GM18502 (cell line): Measurements from ENCODE around the gene BPIFA3.

Experiments used
- ATAC-seq: cut with Tn5 transposase; IDR thresholded peaks from one replicate; pipeline ENCODE4 v1.9.1; 2021; ENCODE audit warnings: mild to moderate bottlenecking; ENCODE audit not compliant: unreplicated experiment, poor library complexity

BPIFA3 gene

DNA sequence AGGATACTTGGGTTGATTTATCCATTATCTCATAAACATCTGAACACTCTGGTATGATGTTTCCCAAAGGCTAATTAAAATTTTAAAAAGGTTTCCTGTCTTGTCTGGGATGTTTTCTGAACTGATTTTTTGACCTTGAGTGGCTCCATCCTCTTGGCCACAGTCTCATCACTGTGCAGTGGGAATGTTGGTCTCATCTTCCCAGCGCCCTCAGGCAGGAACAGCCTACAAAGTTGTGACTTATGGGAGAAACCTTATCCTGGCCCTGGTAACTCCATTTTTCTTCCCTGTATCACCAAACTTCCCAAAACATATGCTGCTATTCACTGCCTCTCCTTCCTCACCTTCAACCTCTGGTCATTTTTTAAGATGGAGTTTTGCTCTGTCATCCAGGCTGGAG, 6.8 kb upstream of the BPIFA3 start:
- ATAC-seq: no peak

DNA sequence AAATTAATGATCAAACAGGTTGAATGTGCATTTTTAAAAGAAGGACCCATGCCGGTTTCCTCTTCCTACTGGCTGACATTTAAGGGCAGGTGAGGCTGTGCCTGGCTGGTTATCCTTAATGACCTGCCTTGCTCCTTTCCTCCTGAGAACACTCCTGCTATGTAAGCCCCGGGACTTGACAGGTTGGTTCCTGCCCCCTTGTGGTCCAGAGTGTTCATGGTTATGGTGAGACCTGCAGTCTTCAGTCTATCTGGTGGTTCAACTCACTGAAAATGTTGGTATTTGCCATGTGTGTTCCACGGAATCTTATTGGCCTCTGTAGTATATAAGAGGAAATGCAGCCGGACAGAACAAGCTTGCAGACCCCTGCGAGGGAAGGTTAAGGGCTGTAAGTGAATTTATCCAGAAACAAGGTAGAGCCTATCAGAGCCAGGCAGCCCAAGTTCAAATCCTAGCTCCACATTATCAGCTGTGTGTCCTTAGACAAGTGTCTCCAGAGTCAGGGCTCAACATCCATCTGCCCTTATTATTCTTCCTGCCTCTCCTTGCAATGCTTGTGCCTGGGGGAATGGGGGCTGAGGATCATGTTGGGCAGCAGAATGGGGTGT, 5.2 kb upstream of the BPIFA3 start:
- ATAC-seq: no peak

DNA sequence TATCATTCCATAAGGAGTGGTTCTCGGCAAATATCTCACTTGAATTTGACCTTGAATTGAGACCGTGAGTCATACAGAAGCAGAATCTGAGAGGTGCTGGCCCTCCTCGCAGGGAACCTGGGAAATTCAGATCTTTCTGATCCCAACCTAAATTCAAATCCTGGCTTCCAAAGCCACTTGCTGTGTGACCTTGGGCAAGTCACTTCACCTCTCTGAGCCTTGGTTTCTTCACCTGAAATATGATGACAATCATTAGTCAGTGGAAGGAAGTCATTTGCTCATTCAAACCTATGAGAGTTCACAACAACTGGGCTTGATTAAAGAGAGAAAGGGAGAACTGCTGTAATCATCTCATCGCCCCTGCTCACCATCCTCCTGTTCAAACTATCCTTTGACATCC, 7.2 kb downstream of the BPIFA3 start:
- no peak for ATAC-seq

DNA sequence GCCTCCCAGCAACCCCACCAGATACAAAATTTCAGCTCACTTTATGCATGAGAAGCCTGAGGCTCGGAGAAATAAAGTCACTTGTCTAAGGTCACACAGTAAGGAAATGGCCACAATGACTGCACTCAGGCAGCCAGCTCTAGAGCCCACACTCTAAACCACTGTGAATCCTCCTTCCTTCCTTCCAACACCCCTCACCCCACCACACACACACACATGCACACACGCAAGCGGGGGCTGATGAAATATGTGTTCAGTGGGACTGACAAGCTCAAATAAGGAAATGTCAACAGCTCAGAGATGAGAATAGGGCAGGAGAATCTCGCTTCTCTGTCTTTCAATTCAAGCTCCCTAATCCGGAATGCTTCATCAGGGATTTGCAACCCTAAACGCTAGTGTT, 12.7 kb downstream of the BPIFA3 start:
- ATAC-seq: no peak

DNA sequence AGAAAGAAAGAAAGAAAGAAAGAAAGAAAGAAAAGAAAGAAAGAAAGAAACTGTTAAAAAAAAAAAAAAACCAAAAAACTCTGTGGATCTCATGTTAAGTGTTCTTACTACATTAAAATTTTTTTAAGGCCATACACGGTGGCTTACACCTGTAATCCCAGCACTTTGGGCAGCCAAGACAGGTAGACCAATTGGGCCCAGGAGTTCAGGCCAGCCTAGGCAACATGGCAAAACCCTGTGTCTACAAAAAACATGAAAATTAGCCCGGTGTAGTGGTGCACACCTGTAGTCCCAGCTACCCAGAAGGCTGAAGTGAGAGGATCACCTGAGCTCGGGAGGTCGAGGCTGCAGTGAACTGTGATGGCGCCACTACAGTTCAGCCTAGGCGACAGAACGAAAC, 14.1 kb downstream of the BPIFA3 start:
- no peak for ATAC-seq

DNA sequence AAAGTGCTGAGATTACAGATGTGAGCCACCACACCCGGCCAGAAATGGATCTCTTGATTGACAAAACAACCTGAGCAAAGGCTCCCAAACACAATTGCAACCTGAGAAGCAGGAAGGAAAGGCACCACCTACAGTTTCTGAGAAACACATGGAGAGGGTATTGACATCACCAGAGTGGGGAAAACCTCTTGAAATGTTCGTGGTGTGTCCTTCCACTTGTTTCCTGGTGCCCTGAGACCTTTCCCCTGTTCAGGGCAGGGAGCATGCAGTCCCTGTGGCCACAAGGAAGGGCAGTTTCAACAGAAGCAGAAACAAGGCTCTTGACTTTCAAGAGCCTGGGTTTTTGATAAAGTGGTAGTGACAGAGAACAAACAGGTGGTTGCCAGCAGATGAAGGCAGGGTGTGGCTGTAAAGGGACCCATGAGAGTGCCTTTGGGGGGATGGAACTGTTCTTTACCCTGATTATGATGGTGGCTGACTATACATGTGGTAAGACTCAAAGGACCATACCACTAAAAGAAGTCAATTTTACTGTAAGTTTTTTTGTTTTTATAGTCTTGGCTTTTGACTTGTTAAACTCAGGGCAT, 15.4 kb downstream of the BPIFA3 start:
- ATAC-seq: no peak

DNA sequence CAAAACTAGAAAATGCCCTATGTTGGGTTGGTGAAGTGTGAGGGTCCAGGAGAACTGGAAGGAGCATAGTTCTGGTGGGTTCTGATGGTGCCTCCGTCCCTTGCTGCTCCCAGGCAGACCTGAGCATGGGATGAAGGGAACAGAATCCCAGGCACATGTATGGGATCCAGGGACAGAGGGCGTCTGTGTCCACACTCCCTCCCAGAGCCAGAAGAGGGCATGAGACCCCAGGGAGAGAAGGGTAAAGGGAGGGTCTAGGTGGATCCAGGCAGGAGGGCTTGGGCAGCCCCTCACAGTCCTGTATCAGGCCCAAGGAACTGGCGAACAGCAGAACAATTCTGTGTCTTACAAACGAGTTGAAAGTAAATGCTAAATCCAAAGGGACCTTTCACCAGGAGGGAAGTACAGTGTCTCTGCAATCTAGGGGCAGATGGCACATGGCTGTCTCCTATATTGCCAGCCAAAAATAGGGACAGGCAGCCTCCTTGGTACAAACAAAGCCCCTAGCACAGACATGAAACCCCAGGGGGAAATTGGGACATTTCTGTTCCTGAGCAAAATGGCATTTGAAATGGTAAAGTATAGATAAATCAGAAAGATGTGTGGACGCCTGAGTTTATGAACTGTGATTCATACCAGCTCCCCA, 16.1 kb downstream of the BPIFA3 start:
- no peak for ATAC-seq

DNA sequence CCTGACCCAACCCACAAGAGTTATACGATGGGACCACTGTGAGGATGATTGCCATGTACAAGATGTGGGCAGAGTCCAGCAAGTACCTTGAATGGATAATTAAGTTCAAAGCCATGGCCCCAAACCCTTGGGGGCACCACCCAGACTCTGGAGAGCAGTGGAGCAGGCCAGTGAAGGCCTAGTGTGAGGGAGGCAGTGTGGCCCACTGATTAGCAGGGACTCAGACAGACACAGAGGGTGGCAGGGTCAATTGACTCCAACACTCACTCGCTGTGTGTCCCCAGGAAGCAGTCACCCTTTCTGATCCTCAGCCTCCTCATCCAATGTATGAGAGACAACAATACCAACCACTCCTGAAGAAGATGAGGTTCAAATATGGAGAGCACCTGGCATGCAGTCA, 16.9 kb downstream of the BPIFA3 start:
- no peak for ATAC-seq

DNA sequence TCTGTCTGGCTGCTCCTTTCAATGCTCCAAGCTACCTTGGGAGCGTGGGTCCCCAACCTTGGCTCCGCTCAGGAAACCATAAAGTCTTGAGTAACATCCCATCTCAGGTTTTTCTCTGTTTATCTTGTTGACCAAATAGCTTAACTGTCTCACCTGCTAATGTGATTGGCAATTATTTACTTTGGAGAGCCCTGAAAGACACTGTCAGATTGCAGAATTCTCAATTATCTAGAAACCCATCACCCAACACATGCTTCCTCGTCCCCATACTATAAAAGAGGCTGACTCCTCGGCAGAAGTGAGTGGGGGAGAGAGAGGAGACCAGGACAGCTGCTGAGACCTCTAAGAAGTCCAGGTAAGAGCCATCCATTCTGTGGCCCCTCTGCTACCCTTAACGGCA, 18.5 kb downstream of the BPIFA3 start, which contains the start of gene BPIFA1:
BPIFA1 (plus strand) TSS at position 301 of the 400 bp plus-strand sequence. CDS start 1,716 bp downstream, outside the sequence.
- no peak for ATAC-seq

DNA sequence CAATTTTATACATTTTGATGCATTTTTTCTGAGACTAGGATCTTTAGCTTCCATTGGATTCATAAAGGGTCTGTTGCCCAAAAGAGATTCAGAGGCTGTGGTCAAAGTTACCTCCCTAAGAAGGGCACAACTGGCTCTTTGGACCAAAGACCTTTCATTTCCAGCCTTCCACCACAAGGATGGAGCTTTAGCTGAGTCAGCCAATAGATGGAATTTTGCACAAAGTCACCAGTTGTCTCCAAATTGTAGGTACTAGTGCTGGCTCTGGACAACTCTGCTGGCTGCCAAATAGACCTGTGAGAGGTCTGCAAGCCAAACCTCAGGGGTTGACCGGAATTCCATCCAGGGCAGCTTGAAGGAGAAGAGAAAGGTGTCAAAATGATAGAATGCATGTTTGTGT, 19.2 kb downstream of the BPIFA3 start:
- ATAC-seq: no peak

DNA sequence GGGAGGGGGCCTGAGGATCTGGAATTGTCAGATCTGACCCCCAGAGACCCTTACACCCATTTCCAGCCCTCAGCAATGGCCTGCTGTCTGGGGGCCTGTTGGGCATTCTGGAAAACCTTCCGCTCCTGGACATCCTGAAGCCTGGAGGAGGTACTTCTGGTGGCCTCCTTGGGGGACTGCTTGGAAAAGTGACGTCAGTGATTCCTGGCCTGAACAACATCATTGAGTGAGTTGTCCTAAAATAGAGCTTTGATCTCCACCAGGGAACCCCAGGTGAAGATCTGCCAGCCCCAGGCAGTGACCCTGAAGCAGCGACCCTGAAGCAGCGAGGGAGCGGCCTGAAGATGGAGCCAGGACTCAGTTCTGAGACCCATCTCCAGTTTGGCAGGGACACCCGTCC, 20.8 kb downstream of the BPIFA3 start:
- no peak for ATAC-seq

DNA sequence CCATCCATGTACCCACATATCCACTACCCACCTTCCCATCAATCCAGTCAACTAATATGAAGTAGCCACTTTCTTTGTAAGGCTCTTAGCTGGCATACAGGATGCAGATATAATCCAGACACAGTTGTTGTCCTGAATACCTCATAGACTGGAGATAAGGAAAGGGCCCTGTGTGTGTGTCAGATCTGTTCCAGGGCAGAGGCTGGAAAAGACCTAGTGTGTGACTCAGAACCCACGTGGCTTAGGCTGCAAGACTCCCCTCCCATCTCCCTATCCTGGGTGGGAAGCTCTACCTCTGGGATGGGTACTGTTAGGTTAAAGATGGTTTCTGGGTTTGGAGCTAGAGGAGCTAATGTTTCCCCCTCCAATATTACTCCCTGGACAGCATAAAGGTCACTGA, 22.3 kb downstream of the BPIFA3 start:
- ATAC-seq: no peak

DNA sequence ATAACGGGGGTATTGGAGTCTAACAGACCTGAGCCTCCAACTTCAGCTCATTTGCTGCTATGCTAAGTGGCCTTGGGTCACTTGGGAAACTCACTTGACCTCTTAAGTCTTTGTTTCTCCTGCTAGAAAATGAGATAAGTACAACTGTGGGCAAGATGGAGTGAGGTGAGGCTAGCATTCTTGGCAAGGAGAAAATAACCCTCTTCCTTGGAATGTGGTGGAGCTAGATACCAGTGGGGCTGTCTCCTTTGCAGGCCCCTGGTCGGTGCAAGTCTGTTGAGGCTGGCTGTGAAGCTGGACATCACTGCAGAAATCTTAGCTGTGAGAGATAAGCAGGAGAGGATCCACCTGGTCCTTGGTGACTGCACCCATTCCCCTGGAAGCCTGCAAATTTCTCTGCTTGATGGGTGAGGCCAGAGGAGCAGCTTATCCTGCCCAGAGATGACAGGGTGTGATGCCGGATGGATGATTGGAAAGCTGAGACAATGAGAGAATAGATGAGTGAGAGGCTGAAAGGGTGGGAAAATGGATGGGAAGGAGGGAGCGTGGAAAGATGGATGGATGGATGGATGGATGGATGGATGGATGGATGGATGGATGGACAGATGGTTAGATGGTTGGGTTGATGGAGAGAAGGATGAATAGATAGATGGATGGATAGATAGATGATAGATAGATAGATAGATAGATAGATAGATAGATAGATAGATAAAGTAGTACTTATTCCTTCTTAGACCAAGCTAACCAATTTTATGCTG, 23.0 kb downstream of the BPIFA3 start:
- ATAC-seq: no peak

DNA sequence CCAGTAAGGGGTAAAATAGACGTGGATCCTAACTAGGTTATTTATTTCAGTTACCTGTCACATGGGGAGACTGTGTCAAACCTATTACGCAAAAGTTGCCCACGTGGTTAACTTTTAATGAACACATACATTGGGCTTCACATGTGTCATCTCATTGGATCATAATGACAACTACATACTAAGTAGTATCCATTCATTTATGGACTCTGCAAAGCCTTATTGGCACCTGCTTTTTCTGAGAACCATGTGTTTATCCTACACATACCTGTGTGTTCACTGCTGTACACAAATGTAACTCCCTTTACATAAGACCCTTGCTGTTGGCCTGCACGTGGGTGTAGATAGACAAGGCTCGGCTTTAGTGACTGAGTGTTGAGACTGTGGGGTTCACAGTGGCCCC, 23.8 kb downstream of the BPIFA3 start:
- no peak for ATAC-seq

DNA sequence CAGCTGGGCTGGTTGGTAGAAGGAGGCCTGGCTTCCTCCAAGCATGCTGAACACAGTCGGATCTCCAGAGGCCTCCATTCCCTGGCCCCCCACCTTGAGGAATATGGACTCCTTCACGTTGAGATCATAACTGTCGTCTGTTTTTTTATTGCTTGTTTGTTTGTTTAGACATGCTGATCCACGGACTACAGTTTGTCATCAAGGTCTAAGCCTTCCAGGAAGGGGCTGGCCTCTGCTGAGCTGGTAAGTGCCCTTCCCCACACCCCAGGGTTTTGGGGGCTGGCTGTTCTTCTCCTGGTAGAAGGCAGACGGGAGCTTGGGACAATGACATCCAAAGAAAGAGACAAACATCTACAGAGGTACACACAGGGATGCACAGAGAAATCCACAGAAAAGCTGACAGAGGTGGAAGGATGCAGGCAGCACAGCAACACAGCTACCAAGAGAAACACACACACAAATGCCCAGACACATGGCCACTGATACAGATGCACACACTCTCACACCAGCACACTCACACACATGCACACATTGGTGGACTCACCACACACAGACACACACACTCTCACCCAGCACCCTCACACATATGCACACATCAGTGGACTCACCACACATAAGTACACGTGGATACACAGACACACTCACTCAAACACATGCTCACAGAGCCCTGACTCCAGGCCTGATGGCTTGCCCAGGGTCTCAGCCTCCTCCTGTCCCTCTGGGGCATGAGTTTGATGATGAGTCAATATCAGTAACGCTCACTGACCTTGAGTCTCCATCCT, 25.4 kb downstream of the BPIFA3 start:
- no peak for ATAC-seq

DNA sequence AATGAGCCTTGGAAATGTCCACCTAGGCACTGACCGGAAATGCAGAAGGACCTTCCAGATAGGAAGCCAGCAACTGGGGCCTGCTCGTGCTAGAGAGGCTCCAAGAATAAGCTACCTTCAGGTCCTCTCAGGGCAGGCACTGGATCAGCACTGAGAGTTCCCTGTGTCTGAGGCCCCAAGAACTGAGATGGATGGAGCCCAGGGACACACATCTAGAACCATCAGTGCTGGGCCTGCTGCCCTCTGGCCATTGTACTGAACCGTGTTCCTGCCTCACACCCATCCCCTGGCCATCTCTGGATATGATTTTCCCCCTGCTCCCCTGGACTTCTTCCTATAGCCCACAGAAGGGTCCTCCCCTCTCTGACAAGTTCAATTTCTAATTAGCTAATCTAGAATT, 28.9 kb downstream of the BPIFA3 start:
- no peak for ATAC-seq

DNA sequence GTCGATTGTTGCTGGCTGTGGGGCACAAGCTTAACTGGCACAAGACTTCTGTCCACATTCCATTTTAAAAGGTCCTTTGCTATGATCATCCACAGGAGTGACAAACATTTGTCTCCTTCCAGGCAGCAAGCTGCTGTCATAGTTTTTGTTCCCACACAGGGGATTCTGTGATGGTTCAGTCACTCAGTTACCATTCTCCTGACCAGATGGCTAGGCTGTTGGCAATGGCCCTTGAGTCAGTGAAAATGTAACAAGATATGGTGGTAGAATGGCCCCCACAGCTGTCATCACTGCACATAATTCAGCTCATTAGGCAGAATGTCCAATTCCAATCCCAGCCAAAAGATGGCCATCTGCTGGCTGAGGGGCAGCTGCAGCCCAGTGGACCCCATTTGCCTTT, 32.3 kb downstream of the BPIFA3 start:
- no peak for ATAC-seq

DNA sequence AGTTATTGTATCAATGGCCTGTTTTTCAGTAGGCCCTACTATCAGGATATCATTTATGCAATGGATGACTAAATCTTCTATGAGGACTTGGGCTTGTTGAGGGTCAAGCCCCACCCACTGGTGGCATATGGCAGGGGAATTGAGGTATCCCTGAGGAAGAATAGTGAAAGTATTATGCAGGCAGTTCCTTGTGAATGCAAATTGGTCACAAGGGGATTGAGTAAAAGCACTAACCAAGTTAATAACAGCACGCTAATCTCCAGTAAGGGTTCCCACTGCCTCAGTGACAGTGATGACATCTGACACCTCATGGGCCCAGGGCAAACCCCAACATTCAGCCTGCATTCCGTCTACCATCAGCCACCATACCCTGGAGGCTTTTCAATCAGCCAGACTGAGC, 33.5 kb downstream of the BPIFA3 start:
- no peak for ATAC-seq

DNA sequence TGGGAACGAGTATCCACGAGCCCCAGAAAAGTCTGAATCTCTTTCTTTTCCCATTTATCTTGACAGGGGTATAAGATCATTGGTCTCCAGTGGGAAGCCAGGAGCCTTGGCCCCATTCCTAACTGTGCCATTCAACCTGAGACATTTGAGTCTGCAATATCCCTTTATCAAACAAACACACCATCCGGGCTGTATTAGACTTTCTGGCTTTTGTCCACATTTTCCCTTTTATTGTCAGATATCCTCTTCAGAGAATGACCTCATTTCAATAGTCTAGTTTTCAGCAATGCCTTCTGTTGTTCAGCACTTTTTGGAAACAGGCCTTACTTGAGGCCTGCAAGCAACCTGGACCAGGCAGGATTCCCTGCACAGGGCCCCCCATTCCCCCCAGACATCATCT, 34.3 kb downstream of the BPIFA3 start:
- ATAC-seq: no peak

DNA sequence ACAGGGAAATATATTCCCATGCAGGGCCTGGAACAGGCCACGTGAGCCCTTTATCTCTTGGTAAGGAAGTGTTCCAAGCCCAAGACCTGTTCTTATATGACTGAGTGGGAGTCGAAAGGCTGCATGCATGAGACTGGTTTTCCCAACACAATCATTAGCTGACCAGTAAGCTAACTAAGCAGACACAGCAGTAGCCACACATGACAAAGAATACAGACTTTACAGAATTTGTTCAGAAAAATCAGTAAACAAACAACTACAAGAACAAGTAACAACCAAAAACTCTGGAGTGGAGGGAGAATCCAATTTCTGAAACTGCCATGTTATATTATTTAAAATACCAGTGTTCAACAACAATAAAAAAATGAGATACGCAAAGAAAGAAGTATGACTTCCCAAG, 35.3 kb downstream of the BPIFA3 start:
- no peak for ATAC-seq

DNA sequence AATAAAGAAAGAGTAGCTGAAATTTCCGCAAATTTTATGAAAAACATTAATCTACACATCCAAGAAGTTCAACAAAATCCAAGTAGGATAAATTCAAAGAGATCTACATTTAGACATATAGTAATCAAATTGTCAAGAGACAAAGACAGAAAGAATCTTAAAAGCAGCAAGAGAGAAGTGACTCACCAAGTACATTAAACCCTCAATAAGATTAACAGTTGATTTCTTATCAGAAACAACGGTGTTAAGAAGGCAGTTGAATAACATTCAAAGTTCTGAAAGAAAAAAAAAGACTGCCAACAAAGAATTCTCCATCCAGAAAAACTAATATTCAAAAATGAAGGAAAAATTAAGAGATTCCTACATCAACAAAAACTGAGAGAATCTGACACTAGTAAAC, 37.9 kb downstream of the BPIFA3 start:
- ATAC-seq: no peak
